Muscle layer of duodenum (tissue), 2 donors: ENCODE data around the gene C1orf35.
A peak's percentile ranks its signal among the peaks of the same experiment; 100 is the strongest.

Experiments
- H3K27ac ChIP-seq: one replicate; pipeline ENCODE4 v1.7.0; 2013; ENCODE audit warnings: mild to moderate bottlenecking, low read length
- H3K27me3 ChIP-seq: one replicate; pipeline ENCODE4 v1.7.0; 2013; ENCODE audit warnings: low read depth, mild to moderate bottlenecking, control low read depth, low read length
- H3K36me3 ChIP-seq, 2 donors: one replicate each; pipeline ENCODE4 v1.7.0; 2013; ENCODE audit warnings: low read length in 2 of 2, control low read depth in 1 of 2, mild to moderate bottlenecking in 1 of 2; ENCODE audit not compliant: insufficient read depth in 2 of 2, control insufficient read depth in 1 of 2
- H3K4me1 ChIP-seq, 2 donors: one replicate each; pipeline ENCODE4 v1.7.0; 2013; ENCODE audit warnings: low read length in 2 of 2, mild to moderate bottlenecking in 2 of 2, control low read depth in 1 of 2, moderate library complexity in 1 of 2; ENCODE audit not compliant: insufficient read depth in 2 of 2, control insufficient read depth in 1 of 2
- H3K4me3 ChIP-seq, 2 donors: one replicate each; pipeline ENCODE4 v1.7.0; 2013; ENCODE audit warnings: low read length in 2 of 2, low read depth in 1 of 2, mild to moderate bottlenecking in 1 of 2
- H3K9me3 ChIP-seq, 2 donors: one replicate each; pipeline ENCODE4 v1.7.0; 2013; ENCODE audit warnings: low read length in 2 of 2, control low read depth in 1 of 2, mild to moderate bottlenecking in 1 of 2; ENCODE audit not compliant: control insufficient read depth in 1 of 2
- donor health status: healthy.

The C1orf35 gene

DNA sequence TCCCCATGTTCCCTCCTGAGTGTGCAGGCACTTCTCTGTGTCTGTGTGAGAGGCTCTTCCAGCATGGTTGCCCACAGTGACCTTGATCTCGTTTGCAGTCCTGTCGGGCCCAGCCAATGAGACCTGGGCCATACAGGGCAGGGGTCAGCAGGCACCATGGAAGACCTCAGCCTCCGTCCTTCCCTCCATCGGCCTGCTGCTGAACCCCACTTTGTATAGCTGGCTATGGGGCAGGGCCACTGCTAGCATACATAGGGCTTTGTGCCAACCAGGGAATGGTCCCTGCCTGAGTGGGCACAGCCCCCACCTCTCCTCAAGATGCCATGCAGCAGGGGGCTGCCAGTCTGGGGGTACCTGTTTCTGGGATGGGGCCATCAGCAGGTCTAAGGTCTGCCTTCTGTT lies 3.8 kb downstream of the C1orf35 start:
- Histone ChIP-seq H3K36me3 (peaks cover 29 to 50% of the 10 kb centered on the region in 2 donors), H3K9me3 (peaks cover 2 to 9% of the 10 kb centered on the region in 2 donors), H3K4me1 (peaks cover 0 to 34% of the 10 kb centered on the region in 2 donors), H3K4me3 (no peak overlapping the region), H3K27me3 (no peaks in the 10 kb centered on the region), H3K27ac (no peak overlapping the region)

DNA sequence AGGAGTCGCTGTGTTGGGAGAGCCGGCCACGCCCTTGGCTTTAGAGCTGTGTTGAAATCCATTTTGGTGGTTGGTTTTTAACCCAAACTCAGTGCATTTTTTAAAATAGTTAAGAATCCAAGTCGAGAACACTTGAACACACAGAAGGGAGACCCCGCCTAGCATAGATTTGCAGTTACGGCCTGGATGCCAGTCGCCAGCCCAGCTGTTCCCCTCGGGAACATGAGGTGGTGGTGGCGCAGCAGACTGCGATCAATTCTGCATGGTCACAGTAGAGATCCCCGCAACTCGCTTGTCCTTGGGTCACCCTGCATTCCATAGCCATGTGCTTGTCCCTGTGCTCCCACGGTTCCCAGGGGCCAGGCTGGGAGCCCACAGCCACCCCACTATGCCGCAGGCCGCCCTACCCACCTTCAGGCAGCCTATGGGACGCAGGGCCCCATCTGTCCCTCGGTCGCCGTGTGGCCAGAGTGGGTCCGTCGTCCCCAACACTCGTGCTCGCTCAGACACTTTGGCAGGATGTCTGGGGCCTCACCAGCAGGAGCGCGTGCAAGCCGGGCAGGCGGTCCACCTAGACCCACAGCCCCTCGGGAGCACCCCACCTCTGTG lies 4.7 kb downstream of the C1orf35 start:
- Histone ChIP-seq H3K27me3 (no peaks in the 10 kb centered on the region), H3K4me1 (peaks cover 0 to 25% of the 10 kb centered on the region in 2 donors), H3K36me3 (peaks cover 29 to 54% of the 10 kb centered on the region in 2 donors), H3K4me3 (no peak overlapping the region), H3K27ac (no peak overlapping the region), H3K9me3 (peaks cover 6 to 14% of the 10 kb centered on the region in 2 donors)

DNA sequence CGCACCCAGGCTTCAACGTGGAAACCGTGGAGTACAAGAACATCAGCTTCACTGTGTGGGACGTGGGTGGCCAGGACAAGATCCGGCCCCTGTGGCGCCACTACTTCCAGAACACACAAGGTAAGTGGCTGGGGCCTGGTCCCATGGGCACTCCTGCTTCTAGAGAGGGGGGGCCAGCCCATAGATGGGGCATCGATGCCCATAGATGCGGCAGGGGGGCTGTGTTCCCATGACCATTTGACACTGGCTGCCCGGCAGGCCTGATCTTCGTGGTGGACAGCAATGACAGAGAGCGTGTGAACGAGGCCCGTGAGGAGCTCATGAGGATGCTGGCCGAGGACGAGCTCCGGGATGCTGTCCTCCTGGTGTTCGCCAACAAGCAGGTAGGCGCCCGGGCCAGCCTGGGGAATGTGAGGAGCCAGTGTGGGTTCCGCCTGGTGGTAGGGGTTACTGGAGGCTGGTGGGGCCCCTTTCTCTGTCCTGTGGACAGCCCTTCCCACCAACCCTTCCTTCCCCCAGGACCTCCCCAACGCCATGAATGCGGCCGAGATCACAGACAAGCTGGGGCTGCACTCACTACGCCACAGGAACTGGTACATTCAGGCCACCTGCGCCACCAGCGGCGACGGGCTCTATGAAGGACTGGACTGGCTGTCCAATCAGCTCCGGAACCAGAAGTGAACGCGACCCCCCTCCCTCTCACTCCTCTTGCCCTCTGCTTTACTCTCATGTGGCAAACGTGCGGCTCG lies 5.6 kb downstream of the C1orf35 start:
- H3K36me3 ChIP-seq = peaks cover 29 to 60% of the 10 kb centered on the region in 2 donors
- H3K4me3 ChIP-seq = no peak overlapping the region
- H3K4me1 ChIP-seq = peaks cover 0 to 25% of the 10 kb centered on the region in 2 donors
- H3K27me3 ChIP-seq = no peaks in the 10 kb centered on the region
- no peak overlapping the region for H3K27ac ChIP-seq
- H3K9me3 ChIP-seq = peaks cover 6 to 14% of the 10 kb centered on the region in 2 donors

DNA sequence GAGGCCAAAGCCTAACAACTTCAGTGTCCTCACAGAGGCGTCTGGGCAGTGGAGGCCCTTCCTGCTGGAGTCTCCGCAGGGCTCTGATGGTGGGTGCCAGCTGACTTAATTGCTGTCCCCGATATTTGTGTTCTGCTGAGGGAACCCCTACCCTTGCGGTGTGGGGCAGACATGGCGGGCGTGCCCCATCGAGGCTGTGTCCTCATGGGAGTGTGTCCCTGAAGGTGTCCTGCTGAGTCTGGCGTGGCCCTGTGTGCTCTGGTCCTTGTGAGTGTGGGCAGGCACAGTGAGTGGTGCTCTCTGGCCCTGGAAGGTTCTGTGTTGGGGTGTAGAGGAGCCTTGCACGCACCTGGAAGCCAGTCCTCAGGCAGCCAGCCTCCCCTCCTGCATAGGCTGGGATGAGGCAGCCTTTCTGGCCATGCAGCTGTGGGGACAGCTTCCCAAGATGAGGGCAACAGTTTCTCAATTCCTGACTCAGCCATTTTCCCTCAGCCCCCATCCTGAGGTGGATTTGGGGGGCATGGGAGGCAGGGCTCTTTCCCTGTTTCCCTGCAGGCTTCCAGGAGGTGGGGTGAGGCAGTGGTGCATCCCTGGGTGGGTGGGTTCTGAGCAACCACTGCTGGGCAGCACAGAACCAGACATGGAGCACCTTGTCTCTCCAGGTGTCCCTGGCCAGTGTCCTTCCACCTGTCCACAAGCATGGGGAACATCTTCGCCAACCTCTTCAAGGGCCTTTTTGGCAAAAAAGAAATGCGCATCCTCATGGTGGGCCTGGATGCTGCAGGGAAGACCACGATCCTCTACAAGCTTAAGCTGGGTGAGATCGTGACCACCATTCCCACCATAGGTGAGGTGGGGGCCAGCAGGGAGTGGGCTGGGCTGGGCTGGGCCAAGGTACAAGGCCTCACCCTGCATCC lies 6.5 kb downstream of the C1orf35 start:
- H3K27me3 ChIP-seq = no peaks in the 10 kb centered on the region
- peaks cover 29 to 61% of the 10 kb centered on the region in 2 donors for H3K36me3 ChIP-seq
- H3K4me1 ChIP-seq = peaks cover 0 to 23% of the 10 kb centered on the region in 2 donors
- no peak overlapping the region for H3K27ac ChIP-seq
- H3K9me3 ChIP-seq = peaks cover 6 to 14% of the 10 kb centered on the region in 2 donors
- no peak overlapping the region for H3K4me3 ChIP-seq

DNA sequence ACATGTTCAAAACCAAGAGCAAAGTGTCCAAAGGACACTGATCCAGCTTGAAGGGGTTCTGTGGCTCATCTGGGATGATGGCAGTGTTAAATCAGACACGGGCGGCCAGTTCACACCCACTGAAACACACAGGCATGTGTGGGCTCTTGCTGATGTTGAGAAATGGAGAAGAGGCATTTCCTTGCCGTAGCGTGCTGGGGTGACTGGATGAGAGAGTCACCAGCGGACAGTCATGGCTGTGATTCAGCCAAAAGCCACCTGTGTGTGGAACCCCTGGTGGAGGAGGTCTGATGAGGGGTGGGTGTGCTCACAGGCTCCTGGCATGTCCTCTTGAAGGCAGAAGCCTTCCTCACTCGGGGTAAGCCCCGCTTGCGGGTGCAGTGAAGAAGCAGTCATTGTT lies 7.2 kb downstream of the C1orf35 start:
- Histone ChIP-seq H3K4me3 (no peak overlapping the region), H3K27ac (no peak overlapping the region), H3K4me1 (peaks cover 2 to 23% of the 10 kb centered on the region in 2 donors), H3K36me3 (peaks cover 27 to 56% of the 10 kb centered on the region in 2 donors), H3K27me3 (no peaks in the 10 kb centered on the region), H3K9me3 (peaks cover 6 to 14% of the 10 kb centered on the region in 2 donors)

DNA sequence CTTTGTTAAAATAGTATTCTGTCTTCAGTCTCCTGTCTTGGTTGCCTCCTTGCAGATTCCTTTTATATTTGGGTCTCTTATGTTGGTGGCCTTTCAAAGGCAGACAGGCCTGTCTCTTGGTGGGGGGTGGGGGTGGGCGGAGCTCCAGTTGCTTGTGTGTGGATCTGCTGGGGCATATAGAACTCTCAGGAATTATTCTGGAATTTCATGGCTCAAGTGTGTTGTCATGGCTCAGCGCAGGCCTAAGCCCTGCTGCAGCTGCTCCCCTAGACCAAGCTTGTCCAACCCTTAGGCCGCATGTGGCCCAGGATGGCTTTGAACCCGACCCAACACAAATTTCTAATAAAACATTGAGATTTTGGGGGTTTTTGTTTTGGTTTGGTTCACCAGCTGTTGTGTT lies 8.0 kb downstream of the C1orf35 start:
- H3K4me1 ChIP-seq = peaks cover 9 to 30% of the 10 kb centered on the region in 2 donors

DNA sequence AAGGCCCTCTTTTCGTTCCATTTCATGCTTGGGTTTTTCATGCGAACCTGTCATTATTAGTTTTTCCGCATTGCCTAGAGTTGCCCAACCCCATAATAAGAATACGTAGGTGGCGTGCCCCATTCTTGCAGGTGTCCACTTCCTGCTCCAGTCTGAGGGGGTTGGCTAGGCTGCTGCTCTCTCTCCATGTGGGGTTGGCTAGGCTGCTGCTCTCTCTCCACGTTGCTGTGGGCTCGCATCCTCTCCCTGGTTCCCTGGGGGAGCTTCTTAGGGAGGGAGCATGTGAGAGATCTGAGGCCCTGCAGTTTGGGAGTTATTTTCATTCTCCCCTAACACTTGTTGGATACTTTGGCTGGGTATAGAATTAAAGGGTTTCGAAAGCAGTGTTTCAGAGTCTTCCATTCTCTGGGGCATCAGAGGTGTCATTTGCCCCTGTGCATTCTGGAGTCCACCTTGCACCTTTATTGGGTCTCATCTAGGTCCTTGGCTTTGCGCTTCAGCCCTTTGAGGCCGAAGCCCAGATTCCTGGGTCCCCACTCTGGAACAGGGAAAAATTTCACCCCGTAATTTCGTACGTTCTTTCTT lies 8.6 kb downstream of the C1orf35 start:
- H3K9me3 ChIP-seq = peaks cover 6 to 14% of the 10 kb centered on the region in 2 donors
- no peaks in the 10 kb centered on the region for H3K27me3 ChIP-seq
- H3K4me3 ChIP-seq = peak overlapping the region in 1 of 2 donors; percentile 13
- H3K36me3 ChIP-seq = peaks cover 18 to 45% of the 10 kb centered on the region in 2 donors
- peaks cover 14 to 37% of the 10 kb centered on the region in 2 donors for H3K4me1 ChIP-seq
- no peak overlapping the region for H3K27ac ChIP-seq

More for the DNA sequence above, 8.0 kb downstream of the C1orf35 start:
- Histone ChIP-seq H3K27ac (no peak overlapping the region), H3K36me3 (peaks cover 24 to 52% of the 10 kb centered on the region in 2 donors), H3K27me3 (no peaks in the 10 kb centered on the region), H3K4me3 (no peak overlapping the region), H3K9me3 (peaks cover 6 to 14% of the 10 kb centered on the region in 2 donors)

DNA sequence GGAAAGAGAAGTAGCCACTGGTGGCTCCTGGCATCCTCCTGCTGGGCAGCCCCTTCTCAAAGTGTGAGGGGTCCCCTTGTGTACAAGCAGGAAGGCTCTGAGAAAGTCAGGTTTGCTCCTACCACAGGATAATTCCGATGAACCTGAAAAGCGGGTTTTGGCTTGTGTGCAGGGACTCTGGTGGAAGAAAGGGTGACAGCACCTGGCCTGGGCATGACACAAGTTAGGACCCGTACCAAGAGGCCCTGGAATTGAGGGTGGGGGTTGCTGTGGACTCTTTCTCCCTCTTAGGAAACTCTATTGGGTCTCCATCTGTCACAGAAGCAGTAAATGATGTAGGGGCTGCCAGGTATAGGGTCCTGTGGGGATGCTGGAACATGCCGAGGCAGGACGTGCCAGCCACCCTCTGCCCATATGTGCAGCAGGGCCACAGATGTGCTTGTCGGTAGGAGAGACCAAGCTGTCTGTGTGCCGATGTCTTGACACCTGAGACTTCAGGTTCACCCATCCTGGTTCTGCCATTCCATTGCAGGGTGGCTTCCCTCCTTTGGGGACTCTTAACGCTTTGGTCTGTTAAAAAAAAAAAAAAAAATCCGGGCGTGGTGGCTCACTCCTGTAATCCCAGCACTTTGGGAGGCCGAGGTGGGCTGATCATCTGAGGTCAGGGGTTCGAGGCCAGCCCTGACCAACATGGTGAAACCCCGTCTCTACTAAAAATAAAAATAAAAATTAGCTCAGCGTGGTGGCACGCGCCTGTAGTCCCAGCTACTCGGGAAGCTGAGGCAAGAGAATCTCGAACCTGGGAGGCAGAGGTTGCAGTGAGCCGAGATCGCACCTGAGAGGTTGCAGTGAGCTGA lies 9.8 kb downstream of the C1orf35 start:
- peaks cover 6 to 14% of the 10 kb centered on the region in 2 donors for H3K9me3 ChIP-seq
- H3K27me3 ChIP-seq = no peaks in the 10 kb centered on the region
- peaks cover 20 to 49% of the 10 kb centered on the region in 2 donors for H3K4me1 ChIP-seq
- H3K27ac ChIP-seq = no peak overlapping the region
- H3K4me3 ChIP-seq = no peak overlapping the region
- peaks cover 5 to 33% of the 10 kb centered on the region in 2 donors for H3K36me3 ChIP-seq

GRCh38 chr1:228092342-228093049 lies 10.6 kb downstream of the C1orf35 start:
- no peaks in the 10 kb centered on the region for H3K27me3 ChIP-seq
- peaks cover 28 to 57% of the 10 kb centered on the region in 2 donors for H3K4me1 ChIP-seq
- peaks cover 6 to 14% of the 10 kb centered on the region in 2 donors for H3K9me3 ChIP-seq
- no peak overlapping the region for H3K4me3 ChIP-seq
- H3K36me3 ChIP-seq = peaks cover 4 to 25% of the 10 kb centered on the region in 2 donors
- no peak overlapping the region for H3K27ac ChIP-seq

DNA sequence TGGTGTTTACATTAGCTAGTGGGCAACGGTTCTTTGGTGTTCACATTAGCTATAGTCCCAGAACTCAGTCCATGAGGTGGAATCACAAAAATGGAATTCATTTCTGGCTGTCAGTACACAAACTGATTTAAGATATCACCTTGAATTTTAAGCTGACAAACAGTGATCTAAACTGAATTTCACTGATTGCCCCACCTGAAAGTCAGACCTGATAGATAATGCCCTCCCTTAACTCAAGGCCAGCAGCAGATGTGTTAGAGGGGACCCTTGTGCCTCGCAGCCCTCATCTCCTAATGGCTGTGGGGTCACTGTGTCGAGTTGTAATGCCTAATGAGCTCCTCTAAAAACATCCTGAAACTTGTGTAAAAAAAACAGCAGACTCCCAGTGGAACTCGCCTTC lies 12.0 kb downstream of the C1orf35 start:
- Histone ChIP-seq H3K4me1 (peaks cover 40 to 63% of the 10 kb centered on the region in 2 donors), H3K27ac (no peak overlapping the region), H3K4me3 (no peak overlapping the region), H3K36me3 (peaks cover 4 to 17% of the 10 kb centered on the region in 2 donors), H3K9me3 (peaks cover 6 to 14% of the 10 kb centered on the region in 2 donors), H3K27me3 (no peaks in the 10 kb centered on the region)
